Measurements from ENCODE around the gene PDCL2. TPM values are rescaled to one million over a fixed set of nuclear protein-coding genes. Genes with fewer than 3 reads are reported as not detected.

The PDCL2 gene
- total RNA-seq, 1 experiment from 2014 or later = not detected

DNA sequence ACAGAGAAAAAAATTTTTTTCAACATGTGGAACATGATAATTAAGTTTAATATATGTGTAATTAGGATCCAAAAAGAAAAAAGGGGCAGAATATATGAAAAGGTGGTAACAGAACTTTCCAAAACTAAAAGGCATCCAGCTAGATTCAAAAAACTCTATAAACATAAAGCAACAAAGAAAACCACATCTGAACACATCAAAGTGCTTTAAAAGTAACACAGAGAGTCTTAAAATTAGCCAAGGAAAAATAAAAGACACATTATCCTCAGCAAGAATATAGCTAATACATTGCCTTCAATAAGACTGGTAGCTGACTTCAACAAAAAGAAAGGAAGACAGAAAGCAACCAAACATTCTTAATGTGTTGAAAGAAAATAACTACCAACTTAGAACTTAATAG is 53.5 kb downstream of the PDCL2 start:
- POLR2A ChIA-PET = no interaction called here
- DNase-seq = no peak
- Histone ChIP-seq H3K4me3 (ENCODE audit: low read depth, low read length) (no peak overlapping the region), H3K27me3 (replicated peaks; ENCODE audit: control insufficient read depth, insufficient read depth, low read length) (no peaks in the 10 kb centered on the region), H3K4me1 (no peaks in the 10 kb centered on the region), H3K9me3 (no peaks in the 10 kb centered on the region; the same call in 1 of the 2 replicates), H3K36me3 (ENCODE audit: control insufficient read depth, insufficient read depth, low read length) (no peaks in the 10 kb centered on the region)
- Mint-ChIP-seq H3K27me3 (ENCODE audit: insufficient read depth, unreplicated experiment) (no peaks in the 10 kb centered on the region), H3K4me3 (ENCODE audit: unreplicated experiment) (no peak overlapping the region), H3K4me1 (ENCODE audit: low read depth, unreplicated experiment) (no peaks in the 10 kb centered on the region), H3K27ac (ENCODE audit: unreplicated experiment) (no peak overlapping the region), H3K9me3 (ENCODE audit: unreplicated experiment) (peaks cover 9% of the 10 kb centered on the region), H3K36me3 (ENCODE audit: insufficient read depth, unreplicated experiment) (no peaks in the 10 kb centered on the region)
- TF ChIP-seq CTCF (IDR thresholded peaks at IDR 0.05; ENCODE audit: insufficient read depth in 1 of 2, low read depth in 1 of 2, low read length in 1 of 2, severe bottlenecking in 1 of 2, unreplicated experiment in 1 of 2) = no peak
- CTCF ChIA-PET = interaction anchor here (0.6 kb wide), 1 partner anchor 719 kb away, joined by 5 read pairs; no protein-coding TSS in a partner anchor
- intact Hi-C loops (cut with micrococcal nuclease; ENCODE audit: unreplicated experiment) = no loop called here
- BruUV-seq (replicated peaks) = no TSS peak

GRCh38 chr4:55534306-55534705 is 57.7 kb downstream of the PDCL2 start:
- Mint-ChIP-seq H3K9me3 (ENCODE audit: unreplicated experiment) (peaks cover 17% of the 10 kb centered on the region), H3K4me1 (ENCODE audit: low read depth, unreplicated experiment) (no peaks in the 10 kb centered on the region), H3K27me3 (ENCODE audit: insufficient read depth, unreplicated experiment) (no peaks in the 10 kb centered on the region), H3K27ac (ENCODE audit: unreplicated experiment) (no peak overlapping the region), H3K36me3 (ENCODE audit: insufficient read depth, unreplicated experiment) (peaks cover 10% of the 10 kb centered on the region), H3K4me3 (ENCODE audit: unreplicated experiment) (no peak overlapping the region)
- Histone ChIP-seq H3K27me3 (replicated peaks; ENCODE audit: control insufficient read depth, insufficient read depth, low read length) (no peaks in the 10 kb centered on the region), H3K36me3 (ENCODE audit: control insufficient read depth, insufficient read depth, low read length) (no peaks in the 10 kb centered on the region), H3K4me3 (ENCODE audit: low read depth, low read length) (no peak overlapping the region), H3K4me1 (peaks cover 4% of the 10 kb centered on the region; the same call in 1 of the 2 replicates), H3K9me3 (no peaks in the 10 kb centered on the region; the same call in 1 of the 2 replicates)
- no TSS peak for BruUV-seq (replicated peaks)
- intact Hi-C loops (cut with micrococcal nuclease; ENCODE audit: unreplicated experiment) = no loop called here
- ChIA-PET CTCF (no interaction called here), POLR2A (no interaction called here)
- no peak for TF ChIP-seq CTCF (IDR thresholded peaks at IDR 0.05; ENCODE audit: insufficient read depth in 1 of 2, low read depth in 1 of 2, low read length in 1 of 2, severe bottlenecking in 1 of 2, unreplicated experiment in 1 of 2)
- no peak for DNase-seq

DNA sequence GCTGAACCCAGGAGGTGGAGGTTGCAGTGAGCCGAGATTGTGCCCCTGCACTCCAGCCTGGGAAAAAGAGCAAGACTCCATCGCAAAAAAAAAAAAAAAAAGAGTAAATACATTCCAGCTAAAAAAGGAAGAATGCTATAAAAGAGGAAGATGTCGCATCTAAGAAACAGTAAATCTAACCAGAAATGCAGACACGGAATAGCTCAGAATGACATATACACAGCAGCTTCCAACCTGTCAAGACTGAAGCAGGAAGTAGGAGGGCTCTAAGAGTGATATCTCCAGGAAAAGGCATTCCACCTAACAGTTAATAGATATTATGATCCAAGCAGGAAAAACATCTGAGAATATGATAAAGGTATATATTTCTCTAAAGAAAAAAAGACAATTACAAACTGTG is 61.4 kb downstream of the PDCL2 start:
- no peak for DNase-seq
- TF ChIP-seq CTCF (IDR thresholded peaks at IDR 0.05; ENCODE audit: insufficient read depth in 1 of 2, low read depth in 1 of 2, low read length in 1 of 2, severe bottlenecking in 1 of 2, unreplicated experiment in 1 of 2) = no peak
- H3K9me3 Mint-ChIP-seq (ENCODE audit: unreplicated experiment) = peaks cover 8% of the 10 kb centered on the region
- H3K4me1 Mint-ChIP-seq (ENCODE audit: low read depth, unreplicated experiment) = no peaks in the 10 kb centered on the region
- H3K36me3 ChIP-seq (ENCODE audit: control insufficient read depth, insufficient read depth, low read length) = no peaks in the 10 kb centered on the region
- H3K9me3 ChIP-seq = no peaks in the 10 kb centered on the region
- peaks cover 4% of the 10 kb centered on the region; the same call in 1 of the 2 replicates for H3K4me1 ChIP-seq
- intact Hi-C loops (cut with micrococcal nuclease; ENCODE audit: unreplicated experiment) = no loop called here
- H3K27me3 ChIP-seq (replicated peaks; ENCODE audit: control insufficient read depth, insufficient read depth, low read length) = no peaks in the 10 kb centered on the region
- BruUV-seq (replicated peaks) = no TSS peak
- no peak overlapping the region for H3K4me3 ChIP-seq (ENCODE audit: low read depth, low read length)
- H3K27me3 Mint-ChIP-seq (ENCODE audit: insufficient read depth, unreplicated experiment) = no peaks in the 10 kb centered on the region
- CTCF ChIA-PET = no interaction called here
- H3K27ac Mint-ChIP-seq (ENCODE audit: unreplicated experiment) = no peak overlapping the region
- POLR2A ChIA-PET = no interaction called here
- no peak overlapping the region for H3K4me3 Mint-ChIP-seq (ENCODE audit: unreplicated experiment)
- peaks cover 10% of the 10 kb centered on the region for H3K36me3 Mint-ChIP-seq (ENCODE audit: insufficient read depth, unreplicated experiment)
